Fibroblast of mammary gland (primary cell): ENCODE results near the gene VWDE.
"Not testable (repeated sequence)": the region's sequence is repeated elsewhere in the genome, so short reads cannot be mapped to it uniquely, and the experiment has no call there.

Source experiments
- DNase-seq: peaks from one replicate; pipeline ENCODE4 v3.0.0-alpha.2; 2010; ENCODE audit warnings: low read depth
- H3K4me3 ChIP-seq: 2 replicates; pipeline ENCODE4 v1.5.1; 2011; ENCODE audit warnings: low read depth, mild to moderate bottlenecking, low read length, moderate library complexity; ENCODE audit not compliant: control insufficient read depth
- TF ChIP-seq, protein P1 (sequence below): conservative IDR thresholded peaks from 2 replicates; pipeline ENCODE4 v1.5.1; 2011; ENCODE audit warnings: low read depth, low read length, inconsistent platforms; ENCODE audit not compliant: control insufficient read depth, insufficient read depth

Gene VWDE

DNA sequence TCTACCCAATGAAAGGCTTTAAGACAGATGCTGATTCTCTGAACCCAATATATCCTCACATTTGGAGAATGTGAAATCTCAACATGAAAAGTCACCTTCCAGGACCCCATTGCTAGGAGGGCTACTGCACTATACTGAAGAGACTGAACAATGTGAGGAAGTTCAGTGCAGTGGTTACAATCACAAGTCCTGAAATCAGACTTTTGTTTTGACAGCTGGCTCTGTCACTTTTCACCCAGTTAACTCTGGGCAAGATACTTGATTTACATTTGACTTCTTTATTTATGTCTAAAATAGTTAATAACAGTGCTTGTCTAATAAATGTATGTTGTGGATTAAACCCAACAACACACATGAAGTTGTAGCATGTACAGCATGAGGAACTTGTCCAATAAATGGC, 14.8 kb upstream of the VWDE start:
- TF ChIP-seq, protein P1, sequence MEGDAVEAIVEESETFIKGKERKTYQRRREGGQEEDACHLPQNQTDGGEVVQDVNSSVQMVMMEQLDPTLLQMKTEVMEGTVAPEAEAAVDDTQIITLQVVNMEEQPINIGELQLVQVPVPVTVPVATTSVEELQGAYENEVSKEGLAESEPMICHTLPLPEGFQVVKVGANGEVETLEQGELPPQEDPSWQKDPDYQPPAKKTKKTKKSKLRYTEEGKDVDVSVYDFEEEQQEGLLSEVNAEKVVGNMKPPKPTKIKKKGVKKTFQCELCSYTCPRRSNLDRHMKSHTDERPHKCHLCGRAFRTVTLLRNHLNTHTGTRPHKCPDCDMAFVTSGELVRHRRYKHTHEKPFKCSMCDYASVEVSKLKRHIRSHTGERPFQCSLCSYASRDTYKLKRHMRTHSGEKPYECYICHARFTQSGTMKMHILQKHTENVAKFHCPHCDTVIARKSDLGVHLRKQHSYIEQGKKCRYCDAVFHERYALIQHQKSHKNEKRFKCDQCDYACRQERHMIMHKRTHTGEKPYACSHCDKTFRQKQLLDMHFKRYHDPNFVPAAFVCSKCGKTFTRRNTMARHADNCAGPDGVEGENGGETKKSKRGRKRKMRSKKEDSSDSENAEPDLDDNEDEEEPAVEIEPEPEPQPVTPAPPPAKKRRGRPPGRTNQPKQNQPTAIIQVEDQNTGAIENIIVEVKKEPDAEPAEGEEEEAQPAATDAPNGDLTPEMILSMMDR = no peak
- no peak overlapping the region for H3K4me3 ChIP-seq
- DNase-seq = no peak

DNA sequence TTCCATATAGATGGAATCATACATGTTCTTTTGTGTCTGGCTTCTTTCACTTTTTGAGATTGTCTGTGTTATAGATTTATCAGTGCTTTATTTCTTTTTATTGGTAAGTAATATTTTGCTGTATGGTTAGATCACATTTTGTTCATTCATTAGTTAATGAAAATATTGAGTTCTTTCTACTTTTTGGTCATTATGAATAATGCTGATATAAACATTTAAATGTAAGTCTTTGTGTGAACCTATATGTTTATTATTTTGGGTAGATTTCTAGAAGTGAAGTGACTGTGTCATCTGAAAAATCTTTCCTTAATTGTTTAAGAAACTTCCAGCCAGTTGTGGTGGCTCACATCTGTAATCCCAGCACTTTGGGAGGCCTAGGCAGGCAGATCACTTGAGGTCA, 11.4 kb upstream of the VWDE start:
- TF ChIP-seq, protein P1 = no peak
- no peak for DNase-seq
- H3K4me3 ChIP-seq = no peak overlapping the region

DNA sequence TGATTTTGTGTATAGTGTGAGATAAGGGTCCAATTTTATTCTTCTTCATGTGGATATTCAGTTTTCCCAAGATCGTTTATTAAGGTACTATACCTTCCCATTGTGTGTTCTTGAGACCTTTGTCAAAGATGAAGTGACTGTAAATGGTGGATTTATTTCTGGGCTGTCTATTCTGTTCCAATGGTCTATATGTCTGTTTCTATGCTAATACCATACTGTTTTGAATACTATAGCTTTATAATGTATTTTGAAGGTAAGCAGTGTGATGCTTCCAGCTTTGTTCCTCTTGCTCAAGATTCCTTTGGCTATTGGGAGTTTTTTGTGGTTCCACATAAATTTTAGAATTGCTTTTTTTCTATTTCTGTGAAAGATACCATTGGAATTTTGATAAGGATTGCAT, 8.7 kb upstream of the VWDE start:
- H3K4me3 ChIP-seq = no peak overlapping the region
- TF ChIP-seq, protein P1 = no peak
- DNase-seq = no peak

DNA sequence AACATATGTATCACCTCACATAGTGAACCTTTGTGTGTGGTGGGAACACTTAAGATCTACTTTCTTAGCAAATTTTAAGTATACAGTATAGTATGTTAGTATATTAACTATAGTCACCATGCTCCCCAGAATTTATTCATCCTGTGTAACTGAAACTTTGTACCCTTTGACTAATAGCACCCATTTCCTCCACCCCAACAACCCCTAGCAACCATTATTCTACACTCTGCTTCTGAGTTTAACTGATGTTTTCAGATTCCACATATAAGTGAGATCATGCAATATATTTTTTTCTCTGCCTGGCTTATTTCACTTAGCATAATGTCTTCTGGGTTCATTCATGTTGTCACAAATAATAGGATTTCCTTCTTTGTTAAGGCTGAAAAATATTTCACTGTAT, 6.9 kb upstream of the VWDE start:
- TF ChIP-seq, protein P1 = no peak
- H3K4me3 ChIP-seq = no peak overlapping the region
- no peak for DNase-seq

DNA sequence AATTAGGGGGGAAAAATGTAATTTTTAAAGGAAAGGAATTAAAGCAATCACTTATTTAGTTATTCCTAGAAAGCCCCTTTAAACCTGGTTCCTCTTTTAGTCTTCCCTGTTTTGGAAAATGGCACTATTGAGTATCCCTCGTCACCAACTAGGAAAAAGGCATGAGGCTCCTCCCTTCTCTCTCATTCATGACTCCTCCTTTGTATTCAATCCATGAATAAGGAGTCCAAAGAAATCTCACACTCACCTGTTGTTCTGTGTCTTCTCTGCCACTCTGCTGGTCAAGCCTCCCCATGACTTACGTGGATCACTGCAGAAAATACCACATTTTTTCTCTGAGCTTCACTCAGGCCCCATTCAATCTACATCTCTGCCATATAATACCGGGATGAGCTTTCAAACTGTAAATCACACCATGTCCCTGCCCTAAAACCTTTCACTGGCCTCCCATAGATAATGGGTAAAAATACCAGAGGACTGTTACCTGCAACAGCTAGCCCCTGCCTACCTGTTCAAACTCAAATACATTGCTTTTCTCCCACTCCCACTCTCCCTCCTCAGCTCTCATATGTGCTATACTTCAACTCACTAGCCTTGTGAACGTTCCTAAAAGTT, 5.5 kb upstream of the VWDE start:
- TF ChIP-seq, protein P1 = no peak
- no peak overlapping the region for H3K4me3 ChIP-seq
- DNase-seq = no peak

DNA sequence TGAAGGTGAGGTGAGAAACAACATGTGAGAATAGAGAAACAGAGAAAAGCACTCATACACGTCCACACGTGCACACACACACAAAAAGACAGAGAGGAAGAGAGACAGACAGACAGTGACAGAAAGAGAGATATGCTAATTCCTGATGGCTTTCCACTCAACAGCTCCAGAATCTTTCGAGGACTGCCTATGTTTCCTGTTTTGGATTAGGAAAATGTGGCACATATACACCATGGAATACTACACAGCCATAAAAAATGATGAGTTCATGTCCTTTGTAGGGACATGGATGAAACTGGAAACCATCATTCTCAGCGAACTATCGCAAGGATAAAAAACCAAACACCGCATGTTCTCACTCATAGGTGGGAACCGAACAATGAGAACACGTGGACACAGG, 4.0 kb upstream of the VWDE start:
- H3K4me3 ChIP-seq, DNase-seq: not testable (repeated sequence)

DNA sequence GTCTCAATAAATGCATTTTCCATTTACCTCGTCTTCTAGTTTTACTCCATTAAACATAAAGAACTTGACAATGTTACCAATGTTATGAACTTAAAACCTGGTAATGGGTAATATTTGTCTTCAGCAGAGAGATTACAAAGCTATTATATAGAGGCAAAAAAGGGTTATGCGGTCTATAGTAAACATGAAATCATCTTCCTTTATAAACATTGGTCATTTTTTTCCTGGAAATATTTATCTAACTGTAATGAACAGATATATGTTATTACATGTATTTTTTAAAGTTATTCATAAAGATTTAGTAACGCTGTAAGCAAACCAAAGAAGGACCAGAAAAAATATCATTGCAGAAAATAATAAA, 1.3 kb downstream of the VWDE start:
- TF ChIP-seq, protein P1 = no peak
- H3K4me3 ChIP-seq = no peak overlapping the region
- no peak for DNase-seq
